Measurements from ENCODE around the gene PTGIR. TPM values are rescaled to one million over a fixed set of nuclear protein-coding genes. Genes with fewer than 3 reads are reported as not detected.
A peak's percentile ranks its signal among the peaks of the same experiment; 100 is the strongest.

The PTGIR gene
- polyA plus RNA-seq, 2 of the 4 experiments (the other 2 are of a cell fraction): 0.06 TPM; not detected in 1

GRCh38 chr19:46600384-46601317 is 24.2 kb downstream of the PTGIR start (continued):
- no peak for TF ChIP-seq JUNB (IDR thresholded peaks at IDR 0.05)
- peak; percentile 97 for TF ChIP-seq HMGXB4 (CRISPR knock-in tag; IDR thresholded peaks at IDR 0.05; ENCODE audit: borderline replicate concordance)
- TF ChIP-seq NPAS2 (CRISPR knock-in tag; IDR thresholded peaks at IDR 0.05; ENCODE audit: borderline replicate concordance): peak; percentile 78; the same call in 1 of the 2 replicates
- TF ChIP-seq KDM5A (IDR thresholded peaks at IDR 0.05): no peak
- TF ChIP-seq KDM1A (IDR thresholded peaks at IDR 0.05; ENCODE audit: low read depth): peak; percentile 53; the same call in 1 of the 2 replicates
- no peak for TF ChIP-seq CEBPB (IDR thresholded peaks at IDR 0.05)

GRCh38 chr19:46599716-46600373 is 25.0 kb downstream of the PTGIR start:
- Histone ChIP-seq H3K9me3 (peaks cover 12% of the 10 kb centered on the region), H3K4me2 (peak overlapping the region; percentile 67), H3K4me3 (peak overlapping the region; percentile 94), H3K27ac (peak overlapping the region; percentile 96 to 97), H3K4me1 (peaks cover 23% of the 10 kb centered on the region)
- whole genome bisulfite sequencing (ENCODE audit: missing lambda C conversion rate): 54% methylated on average over 9 of the region's 9 CpGs
- POLR2A ChIA-PET: interaction anchor here (0.6 to 3.7 kb wide), 14 partner anchors 9 to 253 kb away, joined by 3 to 29 read pairs (median 5); partner anchors contain the start of genes DACT3, PPP5C and SLC1A5
- FAIRE-seq: no peak
- TF ChIP-seq SREBF2 (IDR thresholded peaks at IDR 0.05): no peak
- TF ChIP-seq PBX3 (IDR thresholded peaks at IDR 0.05): no peak
- no peak for TF ChIP-seq RARB (CRISPR knock-in tag; IDR thresholded peaks at IDR 0.05)
- no peak for TF ChIP-seq TP53 (CRISPR knock-in tag; IDR thresholded peaks at IDR 0.05)
- TF ChIP-seq FOXS1 (CRISPR knock-in tag; IDR thresholded peaks at IDR 0.05): no peak
- no peak for TF ChIP-seq FOSL2 (IDR thresholded peaks at IDR 0.05)
- TF ChIP-seq FOSL2 (CRISPR knock-in tag; IDR thresholded peaks at IDR 0.05): no peak
- TF ChIP-seq CBX8 (IDR thresholded peaks at IDR 0.05): no peak
- TF ChIP-seq EHMT2 (IDR thresholded peaks at IDR 0.05; ENCODE audit: low read depth): no peak
- TF ChIP-seq NFE2L2 (conservative IDR thresholded peaks at IDR 0.05; ENCODE audit: low read length): no peak
- no peak for TF ChIP-seq RCOR1 (IDR thresholded peaks at IDR 0.05; ENCODE audit: low read depth, low read length)
- no peak for TF ChIP-seq KDM1A (IDR thresholded peaks at IDR 0.05; ENCODE audit: low read depth)
- no peak for TF ChIP-seq RFX5 (IDR thresholded peaks at IDR 0.05)
- TF ChIP-seq ZNF302 (CRISPR knock-in tag; IDR thresholded peaks at IDR 0.05): no peak
- TF ChIP-seq EHF (CRISPR knock-in tag; IDR thresholded peaks at IDR 0.05): no peak
- TF ChIP-seq HES2 (IDR thresholded peaks at IDR 0.05): no peak
- TF ChIP-seq HOXB13 (CRISPR knock-in tag; IDR thresholded peaks at IDR 0.05; ENCODE audit: low read depth): no peak
- no peak for TF ChIP-seq CTCF (IDR thresholded peaks at IDR 0.05)
- CTCF ChIA-PET: interaction anchor here (0.6 to 34.1 kb wide), 10 partner anchors 9 to 511 kb away, joined by 3 to 737 read pairs (median 4); partner anchors contain the start of genes DACT3, GNG8 and PTGIR
- ATAC-seq: no peak
- DNase-seq (ENCODE audit: low read depth in 1 of 2, low spot score in 1 of 2): peak in 1 of 2 experiments; percentile 47

All from A549 (cell line).